Right cardiac atrium (tissue), 5 donors: ENCODE results near the gene KRABD2. TPM values are rescaled to one million over a fixed set of nuclear protein-coding genes. Genes with fewer than 3 reads are reported as not detected.

Source experiments
- ATAC-seq, 2 donors: fragments of 200-7000 bp; cut with Tn5 transposase; one replicate each; pipeline versions ENCODE4 v1.8.0 to v1.9.1; 2020; ENCODE audit warnings: moderate library complexity in 2 of 2, mild to moderate bottlenecking in 1 of 2
- DNase-seq, 3 donors: peaks; one replicate each; pipeline ENCODE4 v3.0.0-alpha.2; 2020
- H3K27ac ChIP-seq: one replicate; pipeline ENCODE4 v1.5.1; 2013; ENCODE audit warnings: mild to moderate bottlenecking, low read length, control low read depth, moderate library complexity
- H3K27me3 ChIP-seq: one replicate; pipeline ENCODE4 v1.6.1; 2013; ENCODE audit not compliant: control insufficient read depth, insufficient read depth
- H3K4me1 ChIP-seq: one replicate; pipeline ENCODE4 v1.6.1; 2013; ENCODE audit warnings: low read length; ENCODE audit not compliant: control insufficient read depth, insufficient read depth
- H3K4me3 ChIP-seq: one replicate; pipeline ENCODE4 v1.5.1; 2013; ENCODE audit warnings: low read length, control low read depth
- H3K9me3 ChIP-seq: one replicate; pipeline ENCODE4 v1.6.1; 2013; ENCODE audit warnings: low read length; ENCODE audit not compliant: control insufficient read depth
- WGBS: extraction: QIAGEN DNeasy Blood & Tissue Kit; methylation state at CpG from one replicate; pipeline ENCODE4 v1.1.7; 2013; 5-methylcytosine and 5-hydroxymethylcytosine counted together
- intact Hi-C, 4 donors: fragments of 100-400 bp; cut with DNase I; formaldehyde crosslinking; loops; one replicate each; pipeline versions ENCODE4 v1.11.0 to v1.14.0; 2022 to 2023
- polyA plus RNA-seq: library from polyadenylated mRNA; stranded (reverse); fragments of 200-250 nt; gene quantifications from one replicate; pipeline ENCODE4 v1.2.3, GENCODE V29; 2013
- total RNA-seq, 4 donors: library from RNA; stranded (reverse); fragmentation: NEBNext Ultra II Directional; extraction: Animal tissue kit (Norgen Biotek cat#: 25700); gene quantifications; one replicate each; pipeline ENCODE4 v1.2.1, GENCODE V29; 2021
- donor health status: healthy with polysubstance abuse.
- donor health status: DM: no; HTN: yes; CAD: no.
- donor health status: DM: no; HTN: no; CAD: no.
- donor health status: DM: no; HTN: yes; CAD: no; lungs with severe emphysema.
- donor health status: DM: yes; HTN: yes; CAD: no.

The KRABD2 gene

DNA sequence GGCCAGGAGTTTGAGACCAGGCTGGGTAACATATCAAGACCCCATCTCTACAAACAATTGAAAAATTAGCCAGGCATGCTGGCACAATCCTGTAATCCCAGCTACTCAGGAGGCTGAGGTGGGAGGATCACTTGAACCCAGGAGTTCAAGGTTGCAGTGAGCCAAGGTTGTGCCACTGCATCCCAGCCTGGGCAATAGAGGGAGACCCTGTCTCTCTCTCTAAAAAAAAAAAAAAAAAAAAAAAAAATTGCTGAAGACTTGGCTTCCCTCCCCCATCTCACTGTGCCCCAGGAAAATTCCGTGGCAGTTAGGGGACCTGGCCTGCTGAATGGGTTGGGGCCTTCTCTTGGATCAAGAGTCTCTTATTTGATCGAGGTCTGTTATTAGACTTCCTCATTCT lies 37.0 kb downstream of the KRABD2 start, which contains the start of gene ODF4:
Gene ODF4 (plus strand): TSS at position 301 of the 400 bp plus-strand sequence. CDS start 212 bp downstream, outside the sequence.
- WGBS: 84% methylated on average over 2 of the region's 2 CpGs

DNA sequence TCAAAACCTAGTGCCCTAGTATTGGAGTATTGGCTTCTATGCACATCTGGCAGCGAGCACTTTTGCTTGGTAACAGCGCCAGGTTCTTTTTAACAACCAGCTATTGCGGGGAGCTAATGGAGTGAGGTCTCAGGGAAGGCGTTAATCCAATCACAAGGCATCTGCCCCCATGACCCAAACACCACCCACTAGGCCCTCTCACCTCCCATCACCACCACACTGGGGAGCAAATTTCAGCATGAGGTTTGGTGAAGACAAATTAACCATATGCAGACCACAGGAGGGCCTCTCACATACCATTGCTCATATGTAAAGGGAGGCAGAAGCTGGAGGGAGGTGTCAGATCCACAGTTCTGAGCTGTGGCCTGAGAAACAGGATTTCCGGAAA lies 37.8 kb downstream of the KRABD2 start:
- H3K9me3 ChIP-seq: no peaks in the 10 kb centered on the region
- peaks cover 4% of the 10 kb centered on the region for H3K4me1 ChIP-seq
- intact Hi-C loops: no loop called here
- ATAC-seq: no peak
- no peaks in the 10 kb centered on the region for H3K27me3 ChIP-seq
- DNase-seq: no peak
- no peak overlapping the region for H3K27ac ChIP-seq
- H3K4me3 ChIP-seq: no peak overlapping the region
- 76% methylated on average over 5 of the region's 5 CpGs for WGBS

More for the DNA sequence above, 37.0 kb downstream of the KRABD2 start, which contains the start of gene ODF4:
- Histone ChIP-seq H3K4me1 (peaks cover 4% of the 10 kb centered on the region), H3K27ac (no peak within 1 kb of the TSS), H3K27me3 (no peaks in the 10 kb centered on the region), H3K4me3 (no peak within 1 kb of the TSS), H3K9me3 (no peaks in the 10 kb centered on the region)
- no peak for ATAC-seq
- intact Hi-C loops: no loop called here
- no peak for DNase-seq

DNA sequence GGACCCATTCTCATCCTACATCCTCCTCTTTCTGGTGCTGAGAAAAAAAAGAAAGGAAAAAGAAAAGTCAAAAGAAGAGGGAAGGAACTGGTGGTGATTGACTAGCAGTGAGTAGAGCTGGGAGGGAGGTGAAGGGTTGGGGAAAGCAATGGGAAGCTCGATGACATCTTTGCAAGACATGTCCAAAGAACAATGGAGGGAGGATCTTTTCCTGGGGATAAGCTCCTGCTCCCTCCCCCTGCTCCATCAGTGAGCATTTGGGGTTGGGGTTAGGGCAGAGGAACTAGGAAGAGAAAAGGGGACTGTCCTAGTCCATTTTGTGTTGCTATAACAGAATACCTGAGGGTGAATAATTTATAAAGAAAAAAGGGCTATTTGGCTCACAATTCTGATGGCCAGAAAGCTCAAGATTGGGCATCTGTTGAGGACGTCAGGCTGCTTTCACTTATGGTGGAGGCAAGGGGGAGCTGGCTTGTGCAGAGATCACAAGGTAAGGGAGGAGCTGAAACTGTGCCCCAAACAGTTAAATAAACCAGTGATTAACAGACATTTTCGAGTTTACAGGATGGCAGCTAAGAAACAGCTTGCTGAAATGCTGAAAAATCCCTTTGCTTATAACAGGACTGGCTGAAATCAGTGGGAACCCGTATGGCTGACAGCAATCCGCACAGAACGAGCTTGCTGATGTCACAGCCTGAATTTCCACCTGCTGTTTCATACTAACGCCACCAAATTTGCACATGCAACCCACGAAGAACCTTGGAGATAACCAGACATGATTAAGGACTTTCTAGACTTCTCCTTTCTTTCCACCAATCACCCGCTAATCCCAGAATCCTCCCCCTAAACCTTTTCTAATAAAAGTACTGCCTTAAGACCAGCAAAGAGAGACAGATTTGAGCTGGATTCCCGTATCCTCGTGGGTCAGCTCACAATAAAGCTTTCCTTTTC lies 38.4 kb downstream of the KRABD2 start:
- H3K4me1 ChIP-seq: peaks cover 4% of the 10 kb centered on the region
- H3K4me3 ChIP-seq: no peak overlapping the region
- H3K27me3 ChIP-seq: no peaks in the 10 kb centered on the region
- 37% methylated on average over 11 of the region's 11 CpGs for WGBS
- intact Hi-C loops: no loop called here
- DNase-seq (no peak), ATAC-seq (no peak)
- H3K27ac ChIP-seq: no peak overlapping the region
- H3K9me3 ChIP-seq: no peaks in the 10 kb centered on the region

DNA sequence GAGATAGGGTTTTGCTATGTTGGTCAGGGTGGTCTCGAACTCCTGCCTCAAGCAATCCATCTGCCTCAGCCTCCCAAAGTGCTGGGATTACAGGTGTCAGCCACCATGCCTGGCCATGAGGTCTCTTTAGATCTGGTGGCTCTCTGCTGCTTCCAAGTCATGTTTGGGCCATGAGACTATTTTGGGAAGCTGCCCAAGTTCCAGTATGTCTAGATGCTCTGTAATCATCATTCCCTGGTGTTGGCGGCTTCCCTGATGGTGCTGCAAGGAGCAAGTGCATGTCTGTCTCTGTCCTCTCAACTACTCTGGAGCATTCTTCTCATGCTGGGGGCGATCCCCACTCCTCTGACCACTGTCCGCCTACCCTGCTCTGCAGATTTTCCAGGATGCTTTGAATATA lies 43.2 kb downstream of the KRABD2 start:
- whole genome bisulfite sequencing: 84% methylated on average over 4 of the region's 4 CpGs
- H3K27ac ChIP-seq: no peak overlapping the region
- ATAC-seq: peak in 1 of 2 donors; percentile 61

DNA sequence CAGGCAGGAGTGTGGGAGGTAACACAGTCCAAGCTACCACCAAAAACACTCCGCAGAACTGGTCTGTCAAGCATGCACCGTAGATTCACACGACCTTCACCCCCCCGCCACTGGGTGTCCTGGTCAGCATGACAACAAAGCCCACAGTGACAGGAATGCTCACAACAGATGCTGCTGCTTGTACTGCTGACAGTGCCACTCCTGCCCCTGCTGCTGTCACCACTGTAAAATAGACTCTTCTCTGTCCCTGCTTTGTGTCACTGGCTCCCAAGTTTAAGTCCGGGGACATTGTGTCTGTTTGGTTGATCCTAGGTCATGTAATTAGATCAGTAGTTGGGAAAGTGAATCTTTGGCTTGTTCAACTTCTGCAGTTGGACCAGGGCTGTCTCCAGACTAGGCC lies 43.8 kb downstream of the KRABD2 start:
- no peaks in the 10 kb centered on the region for H3K9me3 ChIP-seq
- H3K4me1 ChIP-seq: no peaks in the 10 kb centered on the region
- DNase-seq: peak in 2 of 3 donors; percentile 60 to 70
- WGBS: 27% methylated on average over 5 of the region's 5 CpGs
- H3K4me3 ChIP-seq: no peak overlapping the region
- no peaks in the 10 kb centered on the region for H3K27me3 ChIP-seq
- intact Hi-C loops: no loop called here
- peak; percentile 51 to 76 for ATAC-seq
- no peak overlapping the region for H3K27ac ChIP-seq

More for the DNA sequence above, 43.2 kb downstream of the KRABD2 start:
- H3K4me3 ChIP-seq: no peak overlapping the region
- H3K9me3 ChIP-seq: no peaks in the 10 kb centered on the region
- H3K27me3 ChIP-seq: no peaks in the 10 kb centered on the region
- intact Hi-C loops: no loop called here
- no peaks in the 10 kb centered on the region for H3K4me1 ChIP-seq
- DNase-seq: no peak

DNA sequence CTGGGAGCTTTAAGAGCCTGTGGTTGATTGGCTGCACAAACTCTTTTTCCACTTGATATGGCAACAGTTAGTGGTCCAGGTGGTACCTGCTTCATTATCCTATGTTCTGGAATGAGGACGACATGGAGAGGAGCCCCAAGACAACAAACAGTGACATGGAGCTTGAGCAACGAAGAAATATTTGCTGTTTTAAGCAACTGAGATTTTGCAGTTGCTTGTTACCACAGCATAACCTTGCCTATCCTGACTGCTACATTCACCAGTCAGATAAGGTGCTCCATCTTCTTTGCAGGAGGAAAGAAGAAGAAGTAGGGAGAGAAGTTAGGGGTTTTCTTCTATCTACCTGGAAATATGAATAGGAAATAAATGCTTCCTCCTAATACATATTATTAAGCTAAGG lies 44.4 kb downstream of the KRABD2 start:
- Histone ChIP-seq H3K4me3 (no peak overlapping the region), H3K27ac (no peak overlapping the region), H3K4me1 (no peaks in the 10 kb centered on the region), H3K9me3 (no peaks in the 10 kb centered on the region), H3K27me3 (no peaks in the 10 kb centered on the region)
- WGBS: 86% methylated on average over 2 of the region's 2 CpGs
- no peak for ATAC-seq
- intact Hi-C loops: no loop called here
- DNase-seq: no peak

GRCh38 chr17:8327303-8327649 lies 49.2 kb downstream of the KRABD2 start:
- 14% methylated on average over 25 of the region's 25 CpGs for WGBS

More at GRCh38 chr17:8327303-8327649, 49.2 kb downstream of the KRABD2 start:
- H3K9me3 ChIP-seq: no peaks in the 10 kb centered on the region
- no peak overlapping the region for H3K27ac ChIP-seq
- H3K4me3 ChIP-seq: peak overlapping the region; percentile 58
- peak; percentile 18 to 40 for ATAC-seq
- no peaks in the 10 kb centered on the region for H3K4me1 ChIP-seq
- H3K27me3 ChIP-seq: no peaks in the 10 kb centered on the region
- intact Hi-C loops: no loop called here
- DNase-seq: peak in 2 of 3 donors; percentile 64 to 67

Other genes starting within 250 kb of the KRABD2 start
- 100 to 1,000 TPM in 3 of 4 donors, 10 to 100 TPM in 1; 96.2 to 150 (median 124) TPM for gene PER1, start 224.3 kb downstream of the KRABD2 start, total RNA-seq
- 110 TPM for gene PER1, start 224.3 kb downstream of the KRABD2 start, polyA plus RNA-seq
- gene VAMP2, start 213.8 kb downstream of the KRABD2 start, total RNA-seq: 10 to 100 TPM; 68.7 to 74.9 (median 71.8) TPM
- gene VAMP2, start 213.8 kb downstream of the KRABD2 start, polyA plus RNA-seq: 50.2 TPM
- gene TMEM107, start 200.3 kb downstream of the KRABD2 start, total RNA-seq: 10 to 100 TPM in 2 of 4 donors, 1 to 10 TPM in 2; 7.1 to 11.4 (median 9.2) TPM
- 7.2 TPM for gene TMEM107, start 200.3 kb downstream of the KRABD2 start, polyA plus RNA-seq
- 1 to 10 TPM; 7.0 to 9.9 (median 9.6) TPM for gene BORCS6, start 186.5 kb downstream of the KRABD2 start, total RNA-seq
- gene BORCS6, start 186.5 kb downstream of the KRABD2 start, polyA plus RNA-seq: 7.3 TPM
- 1 to 10 TPM in 2 of 4 donors, not detected in 2; 1.1 to 1.3 TPM for gene AURKB, start 166.1 kb downstream of the KRABD2 start, total RNA-seq
- gene AURKB, start 166.1 kb downstream of the KRABD2 start, polyA plus RNA-seq: 0.45 TPM
- 10 to 100 TPM; 12.8 to 21.1 (median 17.2) TPM for gene CTC1, start 128.6 kb downstream of the KRABD2 start, total RNA-seq
- gene CTC1, start 128.6 kb downstream of the KRABD2 start, polyA plus RNA-seq: 12.4 TPM
- 10 to 100 TPM; 12.4 to 19.7 (median 15.7) TPM for gene PFAS, start 127.4 kb downstream of the KRABD2 start, total RNA-seq
- 7.5 TPM for gene PFAS, start 127.4 kb downstream of the KRABD2 start, polyA plus RNA-seq
- 10 to 100 TPM; 27.2 to 33.0 (median 30.0) TPM for gene RANGRF, start 88.0 kb downstream of the KRABD2 start, total RNA-seq
- gene RANGRF, start 88.0 kb downstream of the KRABD2 start, polyA plus RNA-seq: 45.5 TPM
- gene SLC25A35, start 81.3 kb downstream of the KRABD2 start, total RNA-seq: 1 to 10 TPM; 2.0 to 4.7 (median 3.0) TPM
- 5.2 TPM for gene SLC25A35, start 81.3 kb downstream of the KRABD2 start, polyA plus RNA-seq
- 10 to 100 TPM; 10.1 to 18.2 (median 13.4) TPM for gene ARHGEF15, start 66.5 kb downstream of the KRABD2 start, total RNA-seq
- gene ARHGEF15, start 66.5 kb downstream of the KRABD2 start, polyA plus RNA-seq: 13.1 TPM
- gene ODF4, start 36.9 kb downstream of the KRABD2 start, total RNA-seq: not detected
- not detected for gene ODF4, start 36.9 kb downstream of the KRABD2 start, polyA plus RNA-seq
- 1,000 to 10,000 TPM in 3 of 4 donors, 100 to 1,000 TPM in 1; 912 to 1,167 (median 1,065) TPM for gene RPL26, start 6.5 kb upstream of the KRABD2 start, total RNA-seq
- gene RPL26, start 6.5 kb upstream of the KRABD2 start, polyA plus RNA-seq: 2,058 TPM
- gene RNF222, start 21.1 kb upstream of the KRABD2 start, total RNA-seq: not detected
- not detected for gene RNF222, start 21.1 kb upstream of the KRABD2 start, polyA plus RNA-seq
- 10 to 100 TPM; 30.9 to 45.2 (median 32.4) TPM for gene NDEL1, start 59.2 kb upstream of the KRABD2 start, total RNA-seq
- gene NDEL1, start 59.2 kb upstream of the KRABD2 start, polyA plus RNA-seq: 27.3 TPM